Measurements from ENCODE around the gene C1orf105.

DNA sequence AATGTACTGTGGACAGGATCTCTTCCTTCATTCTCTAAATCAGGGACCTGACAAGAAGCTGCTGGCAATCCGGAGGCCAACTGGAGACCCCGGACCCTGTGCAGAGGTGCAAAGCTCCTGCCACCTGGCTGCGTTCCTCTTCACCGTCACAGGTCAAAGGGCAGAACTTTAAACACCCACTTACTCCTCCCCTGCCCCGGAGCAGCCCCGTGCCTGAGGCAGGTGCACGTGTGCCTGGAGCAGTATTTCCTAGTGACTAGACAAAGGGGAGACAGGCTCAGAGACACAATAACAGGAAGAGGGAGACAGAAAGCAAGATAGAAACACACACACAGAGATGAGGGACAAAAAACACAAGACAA lies 30.0 kb downstream of the C1orf105 start:
- TF ChIP-seq, protein P1, sequence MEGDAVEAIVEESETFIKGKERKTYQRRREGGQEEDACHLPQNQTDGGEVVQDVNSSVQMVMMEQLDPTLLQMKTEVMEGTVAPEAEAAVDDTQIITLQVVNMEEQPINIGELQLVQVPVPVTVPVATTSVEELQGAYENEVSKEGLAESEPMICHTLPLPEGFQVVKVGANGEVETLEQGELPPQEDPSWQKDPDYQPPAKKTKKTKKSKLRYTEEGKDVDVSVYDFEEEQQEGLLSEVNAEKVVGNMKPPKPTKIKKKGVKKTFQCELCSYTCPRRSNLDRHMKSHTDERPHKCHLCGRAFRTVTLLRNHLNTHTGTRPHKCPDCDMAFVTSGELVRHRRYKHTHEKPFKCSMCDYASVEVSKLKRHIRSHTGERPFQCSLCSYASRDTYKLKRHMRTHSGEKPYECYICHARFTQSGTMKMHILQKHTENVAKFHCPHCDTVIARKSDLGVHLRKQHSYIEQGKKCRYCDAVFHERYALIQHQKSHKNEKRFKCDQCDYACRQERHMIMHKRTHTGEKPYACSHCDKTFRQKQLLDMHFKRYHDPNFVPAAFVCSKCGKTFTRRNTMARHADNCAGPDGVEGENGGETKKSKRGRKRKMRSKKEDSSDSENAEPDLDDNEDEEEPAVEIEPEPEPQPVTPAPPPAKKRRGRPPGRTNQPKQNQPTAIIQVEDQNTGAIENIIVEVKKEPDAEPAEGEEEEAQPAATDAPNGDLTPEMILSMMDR (IDR thresholded peaks at IDR 0.05; ENCODE audit: low read length) = no peak
- TF ChIP-seq EZH2phosphoT487 (IDR thresholded peaks at IDR 0.05; ENCODE audit: low read length) (no peak), EZH2 (optimal IDR thresholded peaks at IDR 0.05; ENCODE audit: low read depth, low read length) (no peak)

All from MM.1S (cell line).